ENCODE results near the gene LEMD2.

LEMD2 gene

DNA sequence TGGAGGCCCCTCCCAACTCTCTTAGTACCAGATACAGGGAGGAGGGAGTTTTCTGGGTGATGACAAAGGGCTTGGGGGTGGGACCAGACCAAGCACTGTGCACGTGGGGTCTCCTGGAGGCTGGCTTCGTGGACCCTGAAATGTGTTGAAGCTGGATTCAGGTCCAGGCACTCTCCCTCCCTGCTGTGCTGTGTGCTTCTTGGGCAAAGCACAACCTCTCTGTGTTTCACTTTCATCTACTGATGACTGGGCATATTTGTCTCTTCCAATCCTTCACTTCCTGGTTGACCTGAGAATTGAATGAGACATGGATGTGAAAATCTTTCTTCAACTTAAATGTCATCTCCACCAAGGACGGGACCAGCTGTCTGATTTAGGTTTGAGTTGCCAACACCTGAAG, 29.4 kb upstream of the LEMD2 start:
- no peak for DNase-seq

GRCh38 chr6:33817489-33817888, 28.6 kb upstream of the LEMD2 start:
- no peak for DNase-seq

- DNase-seq = no peak
Observed at GRCh38 chr6:33816911-33817310, 28.0 kb upstream of the LEMD2 start.

- DNase-seq = no peak
Observed at GRCh38 chr6:33815854-33816253, 26.9 kb upstream of the LEMD2 start.

DNA sequence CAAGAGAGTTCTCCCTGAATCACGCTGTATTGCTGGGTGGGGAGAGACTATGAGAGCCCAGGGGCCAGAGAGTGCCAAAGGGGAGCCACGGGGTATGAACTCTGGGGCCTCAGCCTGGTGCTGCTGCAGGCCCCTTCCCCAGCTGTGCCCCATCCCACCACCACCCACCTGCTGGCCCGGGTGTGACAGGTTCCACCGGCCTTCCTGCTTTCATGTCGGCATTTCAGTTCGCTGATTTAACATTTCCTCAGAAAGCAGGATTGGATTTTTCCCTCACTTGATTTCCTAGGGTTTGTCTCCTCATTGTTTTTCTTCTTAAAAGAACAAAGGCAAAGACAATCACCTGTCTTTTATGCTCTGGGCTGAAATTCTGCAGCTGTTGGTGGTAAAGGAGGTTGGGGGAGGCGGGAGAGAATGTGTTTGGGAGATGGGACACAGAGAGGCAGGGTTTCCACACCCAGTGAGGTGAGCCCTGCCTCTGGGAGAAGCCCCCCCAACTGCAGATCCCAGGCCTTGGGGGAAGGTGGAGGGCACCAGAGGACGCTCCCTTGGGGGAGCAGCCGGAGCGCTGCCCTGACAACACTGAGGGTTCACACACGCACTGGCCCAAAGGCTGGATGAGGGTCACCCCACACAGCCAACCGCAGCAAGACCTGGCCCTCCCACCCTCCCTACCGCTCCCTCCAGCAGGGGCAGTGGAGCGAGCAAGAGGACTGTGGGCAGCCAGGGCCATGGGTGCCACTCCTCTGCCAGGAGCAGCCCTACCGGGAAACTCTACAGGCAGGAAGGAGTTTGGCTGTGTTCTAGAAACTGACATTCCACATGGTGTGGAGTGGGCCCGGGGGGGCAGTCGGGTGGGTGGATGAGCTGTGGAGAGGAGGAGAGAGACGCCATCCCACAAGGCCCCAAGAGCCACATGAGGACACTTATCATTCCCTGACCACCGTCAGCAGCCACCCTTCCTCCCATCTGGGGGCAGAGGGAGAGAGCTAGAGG, 25.4 kb upstream of the LEMD2 start:
- no peak for DNase-seq

DNA sequence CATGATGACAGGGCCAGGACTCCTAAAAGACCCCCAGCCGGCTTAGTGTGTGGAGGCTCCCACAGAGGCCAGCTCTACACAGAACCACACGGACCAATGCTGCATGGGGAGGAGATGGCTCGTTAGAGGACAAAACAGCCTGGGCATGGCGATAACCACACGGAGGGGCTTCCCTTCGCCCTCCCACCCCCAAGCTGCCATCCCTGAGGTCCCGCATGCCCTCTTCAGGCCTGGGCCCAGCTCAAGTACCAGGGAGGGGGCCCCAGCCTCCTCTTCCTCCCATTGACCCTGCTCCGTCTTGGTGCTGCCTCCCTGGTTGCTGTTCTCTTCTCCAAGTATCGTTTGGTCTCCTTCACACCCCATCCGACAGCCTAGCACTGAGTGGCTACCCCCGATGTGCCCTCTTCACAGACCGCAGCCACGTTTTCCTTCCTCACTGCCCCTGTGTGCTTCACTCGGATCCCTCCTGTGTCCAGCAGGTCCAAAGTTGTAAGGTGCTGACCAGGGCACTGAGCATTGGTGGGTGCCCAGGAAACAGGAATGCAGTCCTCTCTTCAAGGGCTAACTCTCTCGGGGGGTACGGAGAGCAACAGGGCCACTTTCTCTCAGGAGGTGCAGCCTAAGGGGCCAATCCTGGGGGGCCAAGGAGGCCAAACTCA, 24.4 kb upstream of the LEMD2 start:
- DNase-seq = no peak

DNA sequence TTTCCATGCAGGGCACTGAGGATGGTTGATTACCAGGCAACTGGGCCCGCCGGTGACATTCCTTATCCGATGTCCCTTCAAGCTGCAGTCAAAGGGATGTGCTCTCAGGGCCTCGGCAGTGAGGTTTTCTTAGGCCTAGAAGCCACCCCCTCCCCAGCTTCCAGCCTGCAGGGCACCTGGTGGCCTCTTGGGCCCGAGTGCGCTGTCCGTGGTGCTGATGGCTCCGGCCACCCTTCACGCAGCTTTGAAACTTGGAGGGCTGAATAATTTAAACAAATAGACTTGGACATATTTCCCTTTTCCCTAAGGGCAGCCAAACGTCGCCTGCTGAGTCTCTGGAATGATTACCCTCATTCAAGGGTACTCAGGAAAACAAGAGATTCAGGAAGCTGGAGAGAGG, 23.7 kb upstream of the LEMD2 start:
- DNase-seq = peak in 3 of 6 experiments; percentile 10 to 22 (median 20)

DNA sequence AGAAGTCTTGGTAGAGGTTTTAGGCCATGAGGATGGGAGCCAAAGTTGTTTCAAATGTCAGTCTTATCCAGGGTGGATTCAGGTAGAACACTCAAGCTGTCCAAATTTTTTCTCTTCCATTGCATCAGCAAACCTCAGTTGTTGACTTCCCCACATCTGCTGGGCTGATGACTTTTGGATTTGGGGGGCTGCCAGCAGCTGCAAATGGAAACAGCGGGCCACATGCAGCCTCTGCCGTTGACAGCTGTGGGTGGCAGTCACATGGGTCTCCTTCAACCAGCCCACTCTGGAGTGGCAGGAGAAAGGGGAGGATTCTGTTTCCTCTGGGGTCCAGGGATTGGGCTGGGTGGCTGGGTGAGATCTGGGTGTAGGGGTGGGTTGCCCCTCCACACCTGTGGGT, 20.7 kb upstream of the LEMD2 start:
- DNase-seq = no peak

GRCh38 chr6:33808641-33809180, 19.8 kb upstream of the LEMD2 start:
- no peak for DNase-seq

- no peak for DNase-seq
Observed at GRCh38 chr6:33807606-33808005, 18.7 kb upstream of the LEMD2 start.

GRCh38 chr6:33806841-33807240, 17.9 kb upstream of the LEMD2 start:
- no peak for DNase-seq

DNA sequence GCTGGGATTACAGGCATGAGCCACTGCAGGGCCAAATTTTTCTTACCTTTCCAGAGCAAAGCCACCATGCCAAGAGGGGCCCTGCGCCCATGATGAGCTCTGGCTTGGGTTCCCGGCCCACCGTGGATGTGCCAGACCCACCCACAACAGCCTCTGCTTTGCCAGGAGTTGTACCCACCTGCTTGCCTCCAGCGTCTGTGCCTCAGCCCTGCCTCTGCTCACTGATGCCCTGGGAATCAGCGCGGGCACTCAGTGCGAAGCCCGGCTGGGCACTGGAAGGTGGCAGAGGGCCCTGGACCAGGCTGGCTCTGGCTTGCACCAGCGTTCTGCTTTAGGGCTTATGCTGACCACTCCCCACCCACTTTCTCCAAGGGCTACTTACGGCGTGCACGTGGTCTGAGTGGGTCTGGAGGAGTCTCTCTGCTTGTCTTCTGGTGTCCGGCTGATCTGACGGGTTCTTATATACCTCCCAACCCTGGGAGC, 14.7 kb upstream of the LEMD2 start, which contains the start of gene MLN:
Gene MLN (minus strand): TSS at position 433 of the 483 bp plus-strand sequence. CDS start 2,840 bp downstream, outside the sequence.
- DNase-seq = no peak

GRCh38 chr6:33802186-33802958, 13.4 kb upstream of the LEMD2 start:
- no peak for DNase-seq

GRCh38 chr6:33801611-33802010, 12.7 kb upstream of the LEMD2 start:
- no peak for DNase-seq

- DNase-seq = no peak
Observed at GRCh38 chr6:33800248-33800969, 11.5 kb upstream of the LEMD2 start.

GRCh38 chr6:33799454-33800113, 10.7 kb upstream of the LEMD2 start:
- no peak for DNase-seq

- DNase-seq = no peak
Observed at GRCh38 chr6:33798343-33798848, 9.5 kb upstream of the LEMD2 start.

DNA sequence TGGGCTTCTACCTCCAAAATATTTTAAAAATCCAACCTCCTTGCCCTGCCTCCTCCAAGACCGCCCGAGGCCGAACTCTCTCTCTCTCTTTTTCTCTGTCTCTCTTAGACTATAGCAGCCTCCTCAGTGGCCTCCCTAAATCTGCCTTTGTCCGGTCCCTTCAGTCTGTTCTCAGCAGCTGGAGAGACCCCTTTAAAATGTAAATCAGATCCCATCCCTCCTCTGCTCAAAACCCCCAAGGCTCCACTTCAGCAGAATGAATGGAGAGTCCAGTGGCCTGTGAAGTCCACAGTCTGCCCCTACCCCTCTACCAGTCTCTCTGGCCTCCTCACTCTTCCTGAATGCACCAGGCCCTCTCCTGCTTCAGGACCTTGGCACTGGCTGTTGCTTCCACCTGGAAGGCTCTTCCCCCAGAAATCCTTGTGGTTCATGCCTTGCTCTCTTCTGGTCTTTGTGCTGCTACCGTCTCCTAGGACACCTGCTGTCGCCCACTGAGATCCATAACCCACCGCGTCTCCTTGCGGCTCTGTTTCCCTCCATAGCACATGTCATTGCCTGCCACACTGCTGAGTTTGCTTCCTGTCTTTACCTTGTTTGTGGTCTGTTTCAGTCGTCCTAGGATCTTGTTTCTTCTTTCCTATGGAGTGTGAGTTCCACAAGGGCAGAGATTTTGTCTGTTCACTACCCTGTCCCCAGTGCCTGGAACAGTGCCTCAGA, 8.9 kb upstream of the LEMD2 start:
- DNase-seq = no peak

DNA sequence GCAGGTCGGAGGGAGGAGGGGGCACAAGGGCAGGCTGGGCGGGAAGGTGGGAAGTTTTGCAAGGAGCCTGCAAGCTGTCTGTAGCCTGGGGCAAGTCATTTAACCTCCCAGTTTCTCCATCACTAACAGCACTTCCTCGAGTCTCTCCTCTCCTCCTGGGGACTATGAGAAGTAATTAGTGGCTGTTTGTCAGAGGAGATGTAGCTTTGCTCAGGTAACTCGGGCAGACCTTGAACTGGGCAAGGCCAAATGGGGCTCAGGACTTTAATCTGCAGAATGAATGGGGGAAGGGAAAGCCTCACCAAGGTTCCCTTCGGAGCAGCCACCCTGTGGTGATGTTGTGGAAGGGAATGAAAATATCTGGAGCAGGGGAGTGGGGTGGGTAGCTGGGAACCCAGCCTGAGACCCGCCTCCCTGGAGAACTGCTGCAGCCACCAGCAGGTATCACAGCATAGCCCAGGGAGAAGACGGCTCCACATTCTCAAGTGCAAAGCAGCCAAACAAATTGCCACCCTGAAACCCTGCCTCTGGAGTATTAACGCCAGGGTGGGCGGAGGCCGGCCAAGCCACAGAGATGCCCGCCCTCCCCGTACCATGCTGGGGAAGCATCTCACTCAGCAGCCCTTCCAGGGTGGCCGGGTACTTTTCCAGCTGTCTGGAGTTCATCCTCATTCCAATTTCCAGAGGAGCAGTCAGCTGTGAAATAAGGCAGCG, 6.1 kb upstream of the LEMD2 start:
- no peak for DNase-seq

- DNase-seq = no peak
Observed at GRCh38 chr6:33792981-33793380, 4.1 kb upstream of the LEMD2 start.

Data from stimulated activated naive CD4-positive, alpha-beta T cell (primary cell).